ENCODE measurements around the gene NUP54. TPM values are rescaled to one million over a fixed set of nuclear protein-coding genes. Genes with fewer than 3 reads are reported as not detected.

The NUP54 gene
- total and polyA plus RNA-seq, 7 experiments from 2014 or later, result 46.0 to 82.0 (median 57.4) TPM

- no peak overlapping the region for H3K4me3 ChIP-seq (ENCODE audit: low read length)
- peaks cover 0 to 19% (median 4%) of the 10 kb centered on the region in 3 experiments for H3K36me3 ChIP-seq (ENCODE audit: control insufficient read depth in 2 of 3, insufficient read depth in 3 of 3, low read length in 3 of 3)
- Mint-ChIP-seq H3K27ac (peak overlapping the region in 1 of 9 donors; percentile 32), H3K4me3 (no peak overlapping the region), H3K4me1 (peaks cover 0 to 4% (median 0%) of the 10 kb centered on the region in 7 donors), H3K27me3 (no peaks in the 10 kb centered on the region), H3K36me3 (peaks cover 14 to 53% (median 44%) of the 10 kb centered on the region in 5 donors), H3K9me3 (peaks cover 0 to 2% (median 0%) of the 10 kb centered on the region in 11 donors)
- no peak for DNase-seq
- H3K4me1 ChIP-seq (ENCODE audit: control insufficient read depth in 2 of 2, insufficient read depth in 2 of 2, low read length in 2 of 2), result no peaks in the 10 kb centered on the region
- H3K27me3 ChIP-seq (ENCODE audit: control insufficient read depth in 2 of 2, insufficient read depth in 2 of 2, low read length in 2 of 2), result no peaks in the 10 kb centered on the region
- no peak overlapping the region for H3K27ac ChIP-seq (ENCODE audit: low read depth, low read length)
- H3K9me3 ChIP-seq (ENCODE audit: control insufficient read depth in 2 of 3, low read length in 3 of 3), result no peaks in the 10 kb centered on the region
- ChIA-PET POLR2A (no interaction called here), CTCF (no interaction called here)
- ATAC-seq, result no peak
- intact Hi-C loops (cut with micrococcal nuclease), result no loop called here
These were observed 22.4 kb downstream of the NUP54 start for GRCh38 chr4:76125816-76126215.

DNA sequence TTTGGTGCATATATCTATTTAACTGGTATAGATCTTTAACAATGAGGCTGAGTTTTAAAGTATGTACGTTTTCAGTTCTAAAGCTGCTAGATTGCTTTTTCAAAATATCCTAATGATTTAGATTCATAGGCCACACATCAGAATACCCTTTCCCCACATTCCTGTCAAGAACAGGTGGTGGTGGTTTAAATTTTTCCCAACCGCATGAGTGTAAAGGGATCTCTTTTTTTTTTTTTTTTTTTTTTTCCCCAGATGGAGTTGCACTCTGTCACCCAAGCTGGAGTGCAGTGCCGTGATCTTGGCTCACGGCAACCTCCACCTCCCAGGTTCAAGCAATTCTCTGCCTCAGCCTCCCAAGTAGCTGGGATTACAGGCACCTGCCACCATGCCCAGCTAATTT, 28.0 kb downstream of the NUP54 start:
- H3K4me3 Mint-ChIP-seq, result no peak overlapping the region

DNA sequence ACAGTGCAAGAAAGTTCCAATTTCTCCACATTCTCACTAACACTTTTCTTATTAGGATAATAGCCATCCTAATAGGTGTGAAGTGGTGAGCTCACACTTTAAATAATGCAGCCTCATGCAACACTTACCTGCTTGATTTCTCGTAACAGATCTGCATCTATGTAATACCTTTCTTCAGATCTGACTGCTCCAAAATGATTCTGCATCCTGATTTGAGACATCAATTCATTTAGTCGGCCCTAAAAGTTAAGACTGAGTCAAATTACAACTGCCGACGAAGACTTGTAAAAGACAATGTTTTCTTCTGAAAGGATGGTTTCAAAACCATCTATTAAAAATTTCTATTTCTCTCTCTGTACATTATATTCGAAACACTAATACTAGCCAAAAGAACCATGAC, 30.7 kb downstream of the NUP54 start:
- DNase-seq (no peak), ATAC-seq (no peak)
- Mint-ChIP-seq H3K4me1 (no peaks in the 10 kb centered on the region), H3K9me3 (peaks cover 0 to 9% (median 0%) of the 10 kb centered on the region in 11 donors), H3K36me3 (peaks cover 3 to 71% (median 61%) of the 10 kb centered on the region in 5 donors), H3K27me3 (no peaks in the 10 kb centered on the region), H3K4me3 (no peak overlapping the region), H3K27ac (no peak overlapping the region)
- intact Hi-C loops (cut with micrococcal nuclease), result loop anchor here in 1 of 2 donors (10.0 kb wide), 1 partner anchor 333 kb away; no protein-coding TSS in a partner anchor
- POLR2A ChIA-PET, result no interaction called here
- Histone ChIP-seq H3K4me1 (ENCODE audit: control insufficient read depth in 2 of 2, insufficient read depth in 2 of 2, low read length in 2 of 2) (no peaks in the 10 kb centered on the region), H3K9me3 (ENCODE audit: control insufficient read depth in 2 of 3, low read length in 3 of 3) (no peaks in the 10 kb centered on the region), H3K4me3 (ENCODE audit: low read length) (no peak overlapping the region), H3K27ac (ENCODE audit: low read depth, low read length) (no peak overlapping the region), H3K27me3 (ENCODE audit: control insufficient read depth in 2 of 2, insufficient read depth in 2 of 2, low read length in 2 of 2) (no peaks in the 10 kb centered on the region), H3K36me3 (ENCODE audit: control insufficient read depth in 2 of 3, insufficient read depth in 3 of 3, low read length in 3 of 3) (peaks cover 0 to 50% (median 7%) of the 10 kb centered on the region in 3 experiments)
- CTCF ChIA-PET, result no interaction called here

More for the DNA sequence above, 28.0 kb downstream of the NUP54 start:
- CTCF ChIA-PET, result no interaction called here
- Histone ChIP-seq H3K36me3 (ENCODE audit: control insufficient read depth in 2 of 3, insufficient read depth in 3 of 3, low read length in 3 of 3) (peaks cover 4 to 54% (median 7%) of the 10 kb centered on the region in 3 experiments), H3K27me3 (ENCODE audit: control insufficient read depth in 2 of 2, insufficient read depth in 2 of 2, low read length in 2 of 2) (no peaks in the 10 kb centered on the region), H3K4me3 (ENCODE audit: low read length) (no peak overlapping the region), H3K4me1 (ENCODE audit: control insufficient read depth in 2 of 2, insufficient read depth in 2 of 2, low read length in 2 of 2) (no peaks in the 10 kb centered on the region), H3K27ac (ENCODE audit: low read depth, low read length) (no peak overlapping the region), H3K9me3 (ENCODE audit: control insufficient read depth in 2 of 3, low read length in 3 of 3) (no peaks in the 10 kb centered on the region)
- intact Hi-C loops (cut with micrococcal nuclease), result no loop called here
- Mint-ChIP-seq H3K27me3 (no peaks in the 10 kb centered on the region), H3K4me1 (no peaks in the 10 kb centered on the region), H3K36me3 (peaks cover 0 to 73% (median 61%) of the 10 kb centered on the region in 5 donors), H3K9me3 (peaks cover 0 to 9% (median 0%) of the 10 kb centered on the region in 11 donors), H3K27ac (no peak overlapping the region)
- ATAC-seq (no peak), DNase-seq (no peak)
- POLR2A ChIA-PET, result no interaction called here

DNA sequence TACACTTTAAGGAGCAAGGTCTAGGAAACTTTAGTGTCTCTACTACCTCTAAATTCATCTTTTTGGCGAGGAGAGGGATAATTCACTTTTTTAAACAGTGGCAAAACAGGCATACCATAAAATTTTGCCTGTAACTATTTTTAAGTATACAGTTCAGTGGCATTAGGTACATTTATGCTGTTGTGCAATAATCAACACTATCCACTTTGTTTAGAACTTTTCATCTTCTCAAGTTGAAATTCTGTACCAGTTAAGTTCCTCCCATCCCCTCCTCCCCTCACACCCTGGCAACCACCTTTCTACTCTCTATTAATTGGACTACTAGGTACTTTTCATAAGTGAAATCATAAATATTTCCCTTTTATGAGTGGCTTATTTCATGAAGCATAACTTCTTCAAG, 31.4 kb downstream of the NUP54 start:
- Histone ChIP-seq H3K27me3 (ENCODE audit: control insufficient read depth in 2 of 2, insufficient read depth in 2 of 2, low read length in 2 of 2) (no peaks in the 10 kb centered on the region), H3K9me3 (ENCODE audit: control insufficient read depth in 2 of 3, low read length in 3 of 3) (no peaks in the 10 kb centered on the region), H3K36me3 (ENCODE audit: control insufficient read depth in 2 of 3, insufficient read depth in 3 of 3, low read length in 3 of 3) (peaks cover 0 to 49% (median 7%) of the 10 kb centered on the region in 3 experiments), H3K4me3 (ENCODE audit: low read length) (no peak overlapping the region), H3K4me1 (ENCODE audit: control insufficient read depth in 2 of 2, insufficient read depth in 2 of 2, low read length in 2 of 2) (no peaks in the 10 kb centered on the region), H3K27ac (ENCODE audit: low read depth, low read length) (no peak overlapping the region)
- peaks cover 3 to 69% (median 59%) of the 10 kb centered on the region in 5 donors for H3K36me3 Mint-ChIP-seq
- peak overlapping the region in 1 of 9 donors; percentile 38 for H3K27ac Mint-ChIP-seq
- CTCF ChIA-PET, result no interaction called here
- H3K4me1 Mint-ChIP-seq, result no peaks in the 10 kb centered on the region
- POLR2A ChIA-PET, result no interaction called here
- H3K4me3 Mint-ChIP-seq, result no peak overlapping the region
- no peak for ATAC-seq
- peaks cover 0 to 9% (median 0%) of the 10 kb centered on the region in 11 donors for H3K9me3 Mint-ChIP-seq
- DNase-seq, result no peak
- H3K27me3 Mint-ChIP-seq, result no peaks in the 10 kb centered on the region
- intact Hi-C loops (cut with micrococcal nuclease), result loop anchor here in 1 of 2 donors (10.0 kb wide), 1 partner anchor 332 kb away; no protein-coding TSS in a partner anchor

GRCh38 chr4:76108467-76109181, 39.6 kb downstream of the NUP54 start:
- CTCF ChIA-PET, result no interaction called here
- no peak for DNase-seq
- POLR2A ChIA-PET, result no interaction called here
- intact Hi-C loops (cut with micrococcal nuclease), result no loop called here
- Mint-ChIP-seq H3K4me1 (no peaks in the 10 kb centered on the region), H3K36me3 (peaks cover 0 to 12% (median 11%) of the 10 kb centered on the region in 5 donors), H3K4me3 (no peak overlapping the region), H3K27me3 (no peaks in the 10 kb centered on the region), H3K9me3 (peaks cover 0 to 2% (median 0%) of the 10 kb centered on the region in 11 donors), H3K27ac (no peak overlapping the region)
- peak; percentile 50 for ATAC-seq
- no peaks in the 10 kb centered on the region for H3K9me3 ChIP-seq (ENCODE audit: control insufficient read depth in 2 of 3, low read length in 3 of 3)
- H3K27ac ChIP-seq (ENCODE audit: low read depth, low read length), result no peak overlapping the region
- no peaks in the 10 kb centered on the region for H3K27me3 ChIP-seq (ENCODE audit: control insufficient read depth in 2 of 2, insufficient read depth in 2 of 2, low read length in 2 of 2)
- no peaks in the 10 kb centered on the region for H3K4me1 ChIP-seq (ENCODE audit: control insufficient read depth in 2 of 2, insufficient read depth in 2 of 2, low read length in 2 of 2)
- H3K36me3 ChIP-seq (ENCODE audit: control insufficient read depth in 2 of 3, insufficient read depth in 3 of 3, low read length in 3 of 3), result peaks cover 0 to 4% (median 0%) of the 10 kb centered on the region in 3 experiments
- H3K4me3 ChIP-seq (ENCODE audit: low read length), result no peak overlapping the region

DNA sequence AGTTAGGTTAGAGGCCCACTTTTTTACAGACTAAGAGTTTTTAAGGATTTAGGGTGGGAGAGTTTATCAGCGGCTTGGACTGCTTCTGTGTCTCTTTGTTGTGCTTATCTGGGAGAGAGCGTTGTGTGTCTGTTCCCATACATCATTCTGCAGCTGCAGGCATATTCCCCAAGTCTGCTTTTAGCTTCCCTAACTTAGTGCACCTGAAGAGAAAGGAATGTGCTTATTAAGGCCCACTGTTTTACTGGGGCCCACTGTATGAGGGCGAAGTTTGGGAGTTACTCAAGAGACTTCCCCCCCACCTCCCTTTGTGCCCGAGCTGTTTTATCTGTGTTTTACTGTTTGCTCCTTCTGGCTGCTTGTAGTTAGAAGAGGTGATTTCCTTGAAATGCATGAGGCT, 41.8 kb downstream of the NUP54 start:
- DNase-seq (no peak), ATAC-seq (no peak)
- H3K9me3 ChIP-seq (ENCODE audit: control insufficient read depth in 2 of 3, low read length in 3 of 3), result no peaks in the 10 kb centered on the region
- H3K36me3 Mint-ChIP-seq, result peaks cover 0 to 2% (median 0%) of the 10 kb centered on the region in 5 donors
- H3K9me3 Mint-ChIP-seq, result peaks cover 0 to 2% (median 0%) of the 10 kb centered on the region in 11 donors
- no peaks in the 10 kb centered on the region for H3K27me3 ChIP-seq (ENCODE audit: control insufficient read depth in 2 of 2, insufficient read depth in 2 of 2, low read length in 2 of 2)
- POLR2A ChIA-PET, result no interaction called here
- no peak overlapping the region for H3K4me3 ChIP-seq (ENCODE audit: low read length)
- no peaks in the 10 kb centered on the region for H3K4me1 ChIP-seq (ENCODE audit: control insufficient read depth in 2 of 2, insufficient read depth in 2 of 2, low read length in 2 of 2)
- H3K27ac ChIP-seq (ENCODE audit: low read depth, low read length), result no peak overlapping the region
- peaks cover 0 to 5% (median 0%) of the 10 kb centered on the region in 5 donors for H3K27me3 Mint-ChIP-seq
- no peak overlapping the region for H3K27ac Mint-ChIP-seq
- no peaks in the 10 kb centered on the region for H3K36me3 ChIP-seq (ENCODE audit: control insufficient read depth in 2 of 3, insufficient read depth in 3 of 3, low read length in 3 of 3)
- intact Hi-C loops (cut with micrococcal nuclease), result no loop called here
- CTCF ChIA-PET, result no interaction called here
- no peak overlapping the region for H3K4me3 Mint-ChIP-seq
- H3K4me1 Mint-ChIP-seq, result no peaks in the 10 kb centered on the region

DNA sequence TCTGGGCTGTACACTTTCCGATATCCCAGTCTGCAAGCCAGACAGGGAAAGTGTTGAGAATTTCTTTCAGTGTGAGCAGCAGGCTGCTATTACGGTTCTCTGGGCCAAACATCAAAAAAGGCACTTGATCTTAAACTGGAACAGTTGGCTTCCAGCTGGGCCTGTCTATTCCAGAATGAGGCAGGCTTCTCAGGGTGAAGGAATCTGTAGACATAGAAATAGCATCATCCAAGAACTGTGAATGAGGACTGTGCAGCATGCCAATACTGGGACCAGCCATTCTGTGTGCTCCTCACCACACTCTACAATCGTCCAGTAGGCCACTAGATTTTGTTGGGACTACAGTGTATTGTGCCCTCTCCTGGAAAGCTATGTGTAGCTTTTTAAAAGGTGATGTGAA, 42.5 kb downstream of the NUP54 start:
- Mint-ChIP-seq H3K27ac (no peak overlapping the region), H3K9me3 (no peaks in the 10 kb centered on the region), H3K27me3 (peaks cover 0 to 5% (median 0%) of the 10 kb centered on the region in 5 donors), H3K4me1 (no peaks in the 10 kb centered on the region), H3K4me3 (no peak overlapping the region), H3K36me3 (no peaks in the 10 kb centered on the region)
- H3K9me3 ChIP-seq (ENCODE audit: control insufficient read depth in 2 of 3, low read length in 3 of 3), result no peaks in the 10 kb centered on the region
- H3K36me3 ChIP-seq (ENCODE audit: control insufficient read depth in 2 of 3, insufficient read depth in 3 of 3, low read length in 3 of 3), result no peaks in the 10 kb centered on the region
- DNase-seq (no peak), ATAC-seq (no peak)
- intact Hi-C loops (cut with micrococcal nuclease), result no loop called here
- H3K27me3 ChIP-seq (ENCODE audit: control insufficient read depth in 2 of 2, insufficient read depth in 2 of 2, low read length in 2 of 2), result no peaks in the 10 kb centered on the region
- no peak overlapping the region for H3K4me3 ChIP-seq (ENCODE audit: low read length)
- CTCF ChIA-PET, result no interaction called here
- POLR2A ChIA-PET, result no interaction called here
- H3K4me1 ChIP-seq (ENCODE audit: control insufficient read depth in 2 of 2, insufficient read depth in 2 of 2, low read length in 2 of 2), result no peaks in the 10 kb centered on the region
- H3K27ac ChIP-seq (ENCODE audit: low read depth, low read length), result no peak overlapping the region
